Kidney (tissue), 14 donors: ENCODE measurements around the gene GADD45G. TPM values are rescaled to one million over a fixed set of nuclear protein-coding genes. Genes with fewer than 3 reads are reported as not detected.

Source experiments
- DNase-seq, 5 donors: peaks; one replicate each; pipeline ENCODE4 v3.0.0-alpha.2; 2013 to 2020
- FAIRE-seq: peaks from 2 replicates; lab custom pipeline; 2012; peaks lifted over from hg19 to GRCh38; lab: Jason Lieb, UNC
- H3K27ac ChIP-seq, 2 donors: one replicate each; pipeline ENCODE4 v1.7.0; 2013; ENCODE audit warnings: low read depth in 2 of 2, low read length in 2 of 2, inconsistent platforms in 1 of 2
- H3K27me3 ChIP-seq: one replicate; pipeline ENCODE4 v1.7.1; 2013; ENCODE audit warnings: low read length, inconsistent platforms; ENCODE audit not compliant: control insufficient read depth, insufficient read depth
- H3K36me3 ChIP-seq, 3 donors: one replicate each; pipeline versions ENCODE4 v1.7.0 to v1.7.1; 2013; ENCODE audit warnings: low read length in 3 of 3, control low read depth in 1 of 3, inconsistent platforms in 1 of 3; ENCODE audit not compliant: insufficient read depth in 3 of 3, control insufficient read depth in 2 of 3
- H3K4me1 ChIP-seq, 3 donors: one replicate each; pipeline versions ENCODE4 v1.7.0 to v1.7.1; 2013; ENCODE audit warnings: low read length in 3 of 3, inconsistent platforms in 1 of 3, low read depth in 1 of 3; ENCODE audit not compliant: control insufficient read depth in 2 of 3, insufficient read depth in 2 of 3
- H3K4me3 ChIP-seq, 3 donors: one replicate each; pipeline versions ENCODE4 v1.7.0 to v1.8.1; 2013; ENCODE audit warnings: low read length in 3 of 3, control low read depth in 1 of 3, inconsistent platforms in 1 of 3
- H3K9ac ChIP-seq, 3 donors: one replicate each; pipeline versions ENCODE4 v1.7.0 to v1.7.1; 2013; ENCODE audit warnings: low read length in 3 of 3, control low read depth in 1 of 3, inconsistent platforms in 1 of 3
- H3K9me3 ChIP-seq, 3 donors: one replicate each; pipeline versions ENCODE4 v1.7.0 to v1.7.1; 2013; ENCODE audit warnings: low read length in 3 of 3, control low read depth in 1 of 3, inconsistent platforms in 1 of 3; ENCODE audit not compliant: control insufficient read depth in 2 of 3, insufficient read depth in 1 of 3
- CTCF ChIP-seq: IDR thresholded peaks from 3 replicates; pipeline ENCODE4 v1.5.1; 2012; ENCODE audit warnings: mild to moderate bottlenecking, moderate library complexity, borderline replicate concordance; ENCODE audit not compliant: insufficient read depth; ENCODE audit errors: extremely low read depth
- intact Hi-C: fragments of 100-400 bp; cut with DNase I; formaldehyde crosslinking; loops from one replicate; pipeline ENCODE4 v1.11.1; 2022
- polyA plus RNA-seq: library from polyadenylated mRNA; stranded (reverse); fragments of 350-450 nt; fragmentation: Illumina TruSeq; extraction: RNeasy Lipid Tissue Mini Kit (QIAGEN cat#74804); gene quantifications from one replicate; pipeline ENCODE4 v1.2.3, GENCODE V29; 2014; ENCODE audit warnings: low read depth, low replicate concordance; ENCODE audit not compliant: insufficient read depth
- total RNA-seq: library from RNA; stranded (reverse); fragmentation: NEBNext Ultra II Directional; extraction: Animal tissue kit (Norgen Biotek cat#: 25700); gene quantifications from one replicate; pipeline ENCODE4 v1.2.1, GENCODE V29; 2021
- donor health status: control.
- donor health status: control.
- donor health status: control.
- donor health status: control.
- donor health status: control.
- donor health status: DM: yes; HTN: yes; CAD: no.
- donor health status: Normal renal cell carcinoma (clear cell type).

GADD45G gene
- total and polyA plus RNA-seq, 2 donors from 2014 or later = 7.3 to 48.4 TPM

- DNase-seq (peak in 1 of 5 donors; percentile 56), FAIRE-seq (no peak)
- Histone ChIP-seq H3K27ac (no peak overlapping the region), H3K27me3 (no peaks in the 10 kb centered on the region), H3K9ac (no peak overlapping the region), H3K4me3 (no peak overlapping the region), H3K9me3 (no peaks in the 10 kb centered on the region), H3K36me3 (no peaks in the 10 kb centered on the region), H3K4me1 (peaks cover 0 to 11% (median 0%) of the 10 kb centered on the region in 3 donors)
- TF ChIP-seq CTCF = no peak
- intact Hi-C loops = no loop called here
Measured at GRCh38 chr9:89639367-89639795, 34.6 kb downstream of the GADD45G start.

GRCh38 chr9:89639961-89640360 is 35.1 kb downstream of the GADD45G start:
- Histone ChIP-seq H3K27ac (no peak overlapping the region), H3K9me3 (no peaks in the 10 kb centered on the region), H3K36me3 (no peaks in the 10 kb centered on the region), H3K4me3 (no peak overlapping the region), H3K9ac (no peak overlapping the region), H3K27me3 (no peaks in the 10 kb centered on the region), H3K4me1 (peaks cover 0 to 11% (median 0%) of the 10 kb centered on the region in 3 donors)
- DNase-seq (peak in 1 of 5 donors; percentile 51), FAIRE-seq (no peak)
- intact Hi-C loops = no loop called here
- TF ChIP-seq CTCF = no peak

GRCh38 chr9:89640361-89640760 is 35.5 kb downstream of the GADD45G start:
- H3K27ac ChIP-seq = no peak overlapping the region
- TF ChIP-seq CTCF = no peak
- peaks cover 0 to 9% (median 0%) of the 10 kb centered on the region in 3 donors for H3K4me1 ChIP-seq
- no peaks in the 10 kb centered on the region for H3K36me3 ChIP-seq
- no peak overlapping the region for H3K4me3 ChIP-seq
- DNase-seq (peak in 1 of 5 donors; percentile 41), FAIRE-seq (no peak)
- H3K9ac ChIP-seq = no peak overlapping the region
- H3K9me3 ChIP-seq = no peaks in the 10 kb centered on the region
- no peaks in the 10 kb centered on the region for H3K27me3 ChIP-seq
- intact Hi-C loops = no loop called here

GRCh38 chr9:89640801-89641200 is 36.0 kb downstream of the GADD45G start:
- TF ChIP-seq CTCF = no peak
- Histone ChIP-seq H3K27me3 (no peaks in the 10 kb centered on the region), H3K9me3 (no peaks in the 10 kb centered on the region), H3K4me3 (no peak overlapping the region), H3K9ac (no peak overlapping the region), H3K4me1 (peaks cover 0 to 4% (median 0%) of the 10 kb centered on the region in 3 donors), H3K36me3 (no peaks in the 10 kb centered on the region), H3K27ac (no peak overlapping the region)
- DNase-seq (no peak), FAIRE-seq (no peak)
- intact Hi-C loops = no loop called here
